ENCODE data around the gene AGPS. TPM values are rescaled to one million over a fixed set of nuclear protein-coding genes. Genes with fewer than 3 reads are reported as not detected.

The AGPS gene
- total RNA-seq, 1 donor from 2014 or later: 43.9 TPM

DNA sequence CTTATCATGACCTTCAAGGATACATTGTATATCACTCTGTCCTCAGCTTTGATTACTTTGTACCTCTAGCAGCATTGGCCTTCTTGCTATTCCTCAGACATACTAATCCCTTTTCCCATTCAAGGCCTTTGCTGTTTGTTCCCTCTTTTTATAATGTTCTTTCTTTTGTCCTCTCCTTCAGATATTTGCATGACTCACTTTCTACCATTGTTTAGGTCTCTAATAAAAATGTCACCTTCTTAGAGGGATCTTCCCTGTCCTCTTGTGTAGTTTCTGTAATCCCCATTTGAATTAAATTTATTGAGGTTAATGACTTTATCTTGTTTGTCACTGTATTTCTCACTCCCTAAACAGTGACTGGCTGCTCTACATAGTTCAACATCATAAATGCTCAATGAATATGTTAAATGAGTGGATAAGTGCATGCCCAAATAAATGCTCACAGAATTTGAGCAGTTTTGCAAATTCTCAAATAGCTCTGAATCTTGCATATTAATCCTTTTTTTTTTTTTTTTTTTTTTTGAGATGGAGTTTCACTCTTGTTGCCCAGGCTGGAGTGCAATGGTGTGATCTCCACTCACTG is 135.9 kb downstream of the AGPS start:
- H3K27me3 Mint-ChIP-seq (ENCODE audit: low read depth): no peaks in the 10 kb centered on the region

GRCh38 chr2:177529166-177529565 is 136.6 kb downstream of the AGPS start:
- DNase-seq (ENCODE audit: low spot score in 2 of 2, unreplicated experiment in 2 of 2): no peak
- Mint-ChIP-seq H3K36me3 (peaks cover 11% of the 10 kb centered on the region), H3K4me3 (no peak overlapping the region)

More for the DNA sequence above, 135.9 kb downstream of the AGPS start:
- H3K4me3 Mint-ChIP-seq: no peak overlapping the region
- no peak for DNase-seq (ENCODE audit: low spot score in 2 of 2, unreplicated experiment in 2 of 2)
- peaks cover 30% of the 10 kb centered on the region for H3K4me1 Mint-ChIP-seq
- no peak overlapping the region for H3K27ac Mint-ChIP-seq
- no peak for TF ChIP-seq CTCF (IDR thresholded peaks at IDR 0.05; ENCODE audit: unreplicated experiment)
- no peaks in the 10 kb centered on the region for H3K9me3 Mint-ChIP-seq
- H3K36me3 Mint-ChIP-seq: peaks cover 8% of the 10 kb centered on the region

GRCh38 chr2:177530561-177530960 is 138.0 kb downstream of the AGPS start:
- H3K36me3 Mint-ChIP-seq: peaks cover 8% of the 10 kb centered on the region
- peaks cover 32% of the 10 kb centered on the region for H3K4me1 Mint-ChIP-seq
- no peak for DNase-seq (ENCODE audit: low spot score in 2 of 2, unreplicated experiment in 2 of 2)
- H3K27ac Mint-ChIP-seq: peak overlapping the region; percentile 65
- no peaks in the 10 kb centered on the region for H3K9me3 Mint-ChIP-seq
- H3K27me3 Mint-ChIP-seq (ENCODE audit: low read depth): no peaks in the 10 kb centered on the region
- H3K4me3 Mint-ChIP-seq: no peak overlapping the region
- TF ChIP-seq CTCF (IDR thresholded peaks at IDR 0.05; ENCODE audit: unreplicated experiment): no peak

More at GRCh38 chr2:177529166-177529565, 136.6 kb downstream of the AGPS start:
- H3K27me3 Mint-ChIP-seq (ENCODE audit: low read depth): no peaks in the 10 kb centered on the region
- no peak for TF ChIP-seq CTCF (IDR thresholded peaks at IDR 0.05; ENCODE audit: unreplicated experiment)
- H3K4me1 Mint-ChIP-seq: peaks cover 30% of the 10 kb centered on the region
- H3K9me3 Mint-ChIP-seq: no peaks in the 10 kb centered on the region
- peak overlapping the region; percentile 43 for H3K27ac Mint-ChIP-seq

DNA sequence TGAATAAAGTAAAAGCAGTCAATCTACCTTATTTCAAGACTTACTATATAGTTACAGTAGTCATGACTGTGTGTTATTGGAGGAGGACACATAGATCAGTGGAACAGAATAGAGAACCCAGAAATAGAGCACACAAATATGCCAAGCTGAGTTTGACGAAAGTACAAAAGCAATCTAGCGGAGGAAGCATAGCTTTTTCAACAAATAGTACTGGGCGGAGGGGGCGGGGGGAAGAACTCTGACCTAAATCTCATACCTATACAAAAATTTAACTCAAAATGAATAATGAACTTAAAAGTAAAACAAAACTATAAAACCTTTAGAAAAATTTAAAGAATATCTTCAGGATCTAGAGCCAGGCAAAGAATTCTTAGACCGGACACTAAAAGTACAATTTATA is 139.1 kb downstream of the AGPS start:
- H3K4me1 Mint-ChIP-seq: peaks cover 41% of the 10 kb centered on the region
- no peaks in the 10 kb centered on the region for H3K9me3 Mint-ChIP-seq
- TF ChIP-seq CTCF (IDR thresholded peaks at IDR 0.05; ENCODE audit: unreplicated experiment): no peak
- H3K27me3 Mint-ChIP-seq (ENCODE audit: low read depth): no peaks in the 10 kb centered on the region
- peak overlapping the region; percentile 84 for H3K27ac Mint-ChIP-seq
- DNase-seq (ENCODE audit: low spot score in 2 of 2, unreplicated experiment in 2 of 2): no peak
- H3K36me3 Mint-ChIP-seq: peaks cover 8% of the 10 kb centered on the region
- no peak overlapping the region for H3K4me3 Mint-ChIP-seq

- peak overlapping the region; percentile 43 for H3K27ac Mint-ChIP-seq
- H3K36me3 Mint-ChIP-seq: peaks cover 8% of the 10 kb centered on the region
- no peak for TF ChIP-seq CTCF (IDR thresholded peaks at IDR 0.05; ENCODE audit: unreplicated experiment)
- no peak overlapping the region for H3K4me3 Mint-ChIP-seq
- H3K9me3 Mint-ChIP-seq: no peaks in the 10 kb centered on the region
- H3K27me3 Mint-ChIP-seq (ENCODE audit: low read depth): no peaks in the 10 kb centered on the region
- peaks cover 46% of the 10 kb centered on the region for H3K4me1 Mint-ChIP-seq
- DNase-seq (ENCODE audit: low spot score in 2 of 2, unreplicated experiment in 2 of 2): no peak
Measured at GRCh38 chr2:177532567-177532966, 140.0 kb downstream of the AGPS start.

- peaks cover 10% of the 10 kb centered on the region for H3K36me3 Mint-ChIP-seq
- H3K27ac Mint-ChIP-seq: no peak overlapping the region
- no peaks in the 10 kb centered on the region for H3K9me3 Mint-ChIP-seq
- H3K27me3 Mint-ChIP-seq (ENCODE audit: low read depth): no peaks in the 10 kb centered on the region
- peaks cover 46% of the 10 kb centered on the region for H3K4me1 Mint-ChIP-seq
- TF ChIP-seq CTCF (IDR thresholded peaks at IDR 0.05; ENCODE audit: unreplicated experiment): no peak
- no peak for DNase-seq (ENCODE audit: low spot score in 2 of 2, unreplicated experiment in 2 of 2)
- no peak overlapping the region for H3K4me3 Mint-ChIP-seq
Measured at GRCh38 chr2:177533253-177533652, 140.7 kb downstream of the AGPS start.

Measured in mesothelial cell of epicardium (in vitro differentiated cells).